Immature natural killer cell (primary cell): ENCODE results near the gene TNFRSF4. TPM values are rescaled to one million over a fixed set of nuclear protein-coding genes. Genes with fewer than 3 reads are reported as not detected.

ENCODE experiments used
- DNase-seq, 3 donors: peaks; one replicate each; pipeline ENCODE4 v3.0.0; 2022; ENCODE audit warnings: mixed read lengths in 1 of 3
- H3K27ac Mint-ChIP-seq, 6 donors: one replicate each; pipeline ENCODE4 v1.8.0; 2020; ENCODE audit warnings: mixed read lengths in 6 of 6, mild to moderate bottlenecking in 5 of 6, inconsistent platforms in 4 of 6, moderate library complexity in 3 of 6
- H3K27me3 Mint-ChIP-seq, 3 donors: one replicate each; pipeline ENCODE4 v1.8.0; 2020 to 2021; ENCODE audit warnings: low read depth in 3 of 3, mild to moderate bottlenecking in 3 of 3, mixed read lengths in 3 of 3, moderate library complexity in 3 of 3, inconsistent platforms in 1 of 3
- H3K36me3 Mint-ChIP-seq, 3 donors: one replicate each; pipeline ENCODE4 v1.8.0; 2020; ENCODE audit warnings: mixed read lengths in 3 of 3, inconsistent platforms in 2 of 3, mild to moderate bottlenecking in 2 of 3
- H3K4me1 Mint-ChIP-seq, 2 donors: one replicate each; pipeline ENCODE4 v1.8.0; 2020; ENCODE audit warnings: inconsistent platforms in 2 of 2, mild to moderate bottlenecking in 2 of 2, mixed read lengths in 2 of 2, moderate library complexity in 1 of 2
- H3K4me3 Mint-ChIP-seq, 5 donors: one replicate each; pipeline ENCODE4 v1.8.0; 2020; ENCODE audit warnings: mild to moderate bottlenecking in 5 of 5, mixed read lengths in 5 of 5, inconsistent platforms in 3 of 5, moderate library complexity in 3 of 5
- H3K9me3 Mint-ChIP-seq, 6 donors: one replicate each; pipeline ENCODE4 v1.8.0; 2020; ENCODE audit warnings: mild to moderate bottlenecking in 6 of 6, mixed read lengths in 6 of 6, inconsistent platforms in 4 of 6, moderate library complexity in 3 of 6
- polyA plus RNA-seq, 3 donors: library from polyadenylated mRNA; unstranded; fragments of 300-500 nt; fragmentation: Illumina TruSeq; gene quantifications; one replicate each; pipeline ENCODE4 v1.2.3, GENCODE V29; 2021

Gene TNFRSF4
- polyA plus RNA-seq: 10 to 100 TPM in 2 of 3 donors, 1 to 10 TPM in 1; 7.6 to 16.3 (median 12.1) TPM

- Mint-ChIP-seq H3K9me3 (no peaks in the 10 kb centered on the region), H3K4me3 (peak within 1 kb of the TSS; percentile 53 to 64 (median 62)), H3K27me3 (peaks cover 21 to 50% (median 26%) of the 10 kb centered on the region in 3 donors), H3K27ac (peak within 1 kb of the TSS; percentile 81 to 99 (median 91)), H3K4me1 (peaks cover 36 to 59% of the 10 kb centered on the region in 2 donors), H3K36me3 (peaks cover 0 to 10% (median 7%) of the 10 kb centered on the region in 3 donors)
- peak; percentile 81 to 85 (median 81) for DNase-seq
Measured at GRCh38 chr1:1213345-1214265, at the start of gene TNFRSF4. TNFRSF4 (minus strand) TSS chr1:1214153; CDS start chr1:1214127, 26 bp downstream.

DNA sequence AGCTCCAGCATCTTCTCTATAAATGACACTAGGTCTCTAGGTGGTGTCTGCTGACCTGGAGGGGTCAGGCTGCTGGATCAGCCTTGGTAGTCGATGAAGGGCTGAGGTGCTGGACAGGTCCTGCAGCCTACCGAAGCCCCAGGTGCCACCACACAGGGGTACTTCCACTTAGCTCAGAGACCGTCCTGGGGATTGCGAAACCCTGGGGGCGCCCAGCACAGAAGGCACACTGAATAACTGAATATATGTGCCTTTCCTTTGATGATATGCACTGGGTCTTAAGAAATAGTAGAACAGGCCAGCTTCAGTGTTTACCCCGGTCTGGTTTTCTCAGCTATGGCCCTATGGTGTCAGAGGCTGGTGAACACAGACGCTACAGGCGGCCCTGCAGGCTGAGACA is 48.8 kb upstream of the TNFRSF4 start:
- no peaks in the 10 kb centered on the region for H3K9me3 Mint-ChIP-seq
- H3K4me1 Mint-ChIP-seq: peaks cover 16 to 22% of the 10 kb centered on the region in 2 donors
- H3K4me3 Mint-ChIP-seq: no peak overlapping the region
- H3K27ac Mint-ChIP-seq: no peak overlapping the region
- H3K36me3 Mint-ChIP-seq: peaks cover 0 to 19% (median 6%) of the 10 kb centered on the region in 3 donors
- H3K27me3 Mint-ChIP-seq: peaks cover 0 to 4% (median 2%) of the 10 kb centered on the region in 3 donors
- DNase-seq: no peak

GRCh38 chr1:1262071-1262470 is 48.1 kb upstream of the TNFRSF4 start:
- H3K4me1 Mint-ChIP-seq: peaks cover 16 to 19% of the 10 kb centered on the region in 2 donors
- H3K27me3 Mint-ChIP-seq: peaks cover 0 to 4% (median 2%) of the 10 kb centered on the region in 3 donors
- H3K36me3 Mint-ChIP-seq: peaks cover 0 to 19% (median 6%) of the 10 kb centered on the region in 3 donors
- no peak overlapping the region for H3K27ac Mint-ChIP-seq
- H3K9me3 Mint-ChIP-seq: no peaks in the 10 kb centered on the region
- no peak for DNase-seq
- H3K4me3 Mint-ChIP-seq: no peak overlapping the region

GRCh38 chr1:1260843-1261560 is 47.0 kb upstream of the TNFRSF4 start:
- Mint-ChIP-seq H3K4me3 (peak overlapping the region in 3 of 5 donors; percentile 30 to 61 (median 38)), H3K4me1 (peaks cover 16 to 18% of the 10 kb centered on the region in 2 donors), H3K27ac (peak overlapping the region in 4 of 6 donors; percentile 4 to 75 (median 72))

GRCh38 chr1:1259951-1260600 is 46.1 kb upstream of the TNFRSF4 start:
- H3K27ac Mint-ChIP-seq: peak overlapping the region in 2 of 6 donors; percentile 3 to 22
- H3K9me3 Mint-ChIP-seq: no peaks in the 10 kb centered on the region
- peaks cover 0 to 4% (median 2%) of the 10 kb centered on the region in 3 donors for H3K27me3 Mint-ChIP-seq
- no peak for DNase-seq
- no peak overlapping the region for H3K4me3 Mint-ChIP-seq
- H3K4me1 Mint-ChIP-seq: peaks cover 14 to 16% of the 10 kb centered on the region in 2 donors
- peaks cover 0 to 15% (median 6%) of the 10 kb centered on the region in 3 donors for H3K36me3 Mint-ChIP-seq

More at GRCh38 chr1:1260843-1261560, 47.0 kb upstream of the TNFRSF4 start:
- Mint-ChIP-seq H3K27me3 (peaks cover 0 to 4% (median 2%) of the 10 kb centered on the region in 3 donors), H3K36me3 (peaks cover 0 to 19% (median 6%) of the 10 kb centered on the region in 3 donors), H3K9me3 (no peaks in the 10 kb centered on the region)
- no peak for DNase-seq

GRCh38 chr1:1259540-1259939 is 45.6 kb upstream of the TNFRSF4 start:
- Mint-ChIP-seq H3K27me3 (peaks cover 0 to 4% (median 2%) of the 10 kb centered on the region in 3 donors), H3K27ac (no peak overlapping the region), H3K4me1 (peaks cover 14 to 16% of the 10 kb centered on the region in 2 donors), H3K9me3 (no peaks in the 10 kb centered on the region), H3K4me3 (no peak overlapping the region), H3K36me3 (peaks cover 0 to 15% (median 6%) of the 10 kb centered on the region in 3 donors)
- no peak for DNase-seq

DNA sequence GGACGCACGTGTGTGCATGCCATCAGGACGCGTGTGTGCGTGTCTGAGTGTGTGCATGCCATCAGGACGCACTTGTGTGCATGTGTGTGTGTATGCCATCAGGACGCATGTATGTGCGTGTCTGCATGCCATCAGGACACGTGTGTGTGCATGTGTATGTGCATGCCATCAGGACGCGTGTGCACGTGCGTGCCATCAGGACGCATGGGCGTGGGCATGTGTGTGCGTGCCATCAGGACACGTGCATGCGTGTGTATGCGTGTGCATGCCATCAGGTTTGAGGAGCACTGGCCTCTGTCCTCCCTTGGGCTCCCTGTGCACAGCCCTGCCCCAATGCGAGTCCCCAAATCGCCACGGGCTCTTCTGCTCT is 45.2 kb upstream of the TNFRSF4 start:
- Mint-ChIP-seq H3K27ac (no peak overlapping the region), H3K4me1 (peaks cover 14 to 16% of the 10 kb centered on the region in 2 donors), H3K27me3 (peaks cover 0 to 4% (median 2%) of the 10 kb centered on the region in 3 donors), H3K9me3 (no peaks in the 10 kb centered on the region), H3K4me3 (no peak overlapping the region), H3K36me3 (peaks cover 0 to 15% (median 6%) of the 10 kb centered on the region in 3 donors)
- no peak for DNase-seq

DNA sequence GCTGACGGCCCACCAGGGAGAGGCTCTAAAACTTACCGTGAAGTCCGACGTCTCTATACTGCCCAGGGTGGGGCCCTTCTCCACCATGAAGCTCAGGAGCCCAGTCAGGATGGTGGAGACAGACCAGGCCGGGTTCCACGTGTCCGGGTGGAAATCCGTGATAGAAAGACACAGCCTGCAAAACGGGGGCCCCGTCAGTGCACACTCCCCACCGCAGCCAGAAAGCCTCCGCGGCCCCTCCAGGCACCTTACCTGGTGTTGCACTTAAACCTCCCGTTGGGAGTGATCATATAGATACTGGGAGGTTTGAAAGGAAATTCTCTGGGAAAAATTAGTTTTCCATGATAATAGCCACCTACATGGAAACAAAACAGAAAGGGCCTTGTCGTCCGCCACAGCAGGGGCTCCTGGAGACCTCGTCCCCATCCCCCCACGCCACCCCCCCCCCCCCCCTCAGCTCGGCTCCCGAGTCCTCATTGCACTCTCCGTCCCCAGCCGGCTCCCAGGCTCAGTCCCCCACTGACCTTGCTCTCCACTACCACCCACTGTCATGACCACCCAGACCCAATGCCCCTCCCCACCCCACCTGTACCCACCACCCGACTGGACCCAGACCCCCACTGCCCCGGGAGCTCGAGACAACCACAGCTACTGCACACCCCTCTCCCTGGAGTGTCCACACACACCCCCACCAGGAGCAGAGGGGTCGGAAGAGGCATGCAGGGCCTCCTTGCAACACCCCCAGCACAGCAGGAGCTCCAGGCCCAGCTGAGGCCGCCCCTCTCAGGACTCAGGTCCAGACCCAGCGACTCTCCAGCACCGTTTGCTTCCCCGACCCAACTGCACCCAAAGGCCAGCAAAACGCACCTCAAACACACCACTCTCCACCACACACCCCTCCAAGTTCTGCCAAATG is 43.3 kb upstream of the TNFRSF4 start:
- peak overlapping the region in 1 of 6 donors; percentile 46 for H3K27ac Mint-ChIP-seq
- H3K4me1 Mint-ChIP-seq: peaks cover 15 to 16% of the 10 kb centered on the region in 2 donors
- H3K9me3 Mint-ChIP-seq: no peaks in the 10 kb centered on the region
- H3K4me3 Mint-ChIP-seq: no peak overlapping the region
- peaks cover 0 to 16% (median 6%) of the 10 kb centered on the region in 3 donors for H3K36me3 Mint-ChIP-seq
- H3K27me3 Mint-ChIP-seq: peaks cover 0 to 3% (median 0%) of the 10 kb centered on the region in 3 donors
- DNase-seq: no peak

DNA sequence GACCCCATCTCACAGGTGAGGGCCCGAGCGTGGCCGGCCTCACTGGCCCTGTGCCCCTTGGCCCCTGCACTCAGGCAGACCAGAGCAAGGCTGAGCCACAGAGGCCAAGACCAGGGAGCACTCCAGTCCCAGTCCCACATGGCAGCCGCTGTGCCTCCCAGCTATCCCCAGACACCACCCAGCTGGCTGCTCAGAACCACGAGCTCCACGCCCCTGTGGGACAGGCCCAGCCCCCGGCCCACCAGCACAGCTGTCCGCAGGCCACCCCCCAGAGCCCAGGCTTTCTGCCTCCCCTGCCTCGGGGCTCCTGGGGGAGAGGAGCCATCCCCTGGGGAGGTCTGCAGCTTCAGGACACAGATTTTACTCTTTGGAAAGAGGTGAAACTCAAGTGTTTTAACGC is 41.7 kb upstream of the TNFRSF4 start:
- peaks cover 0 to 10% (median under 1%) of the 10 kb centered on the region in 3 donors for H3K36me3 Mint-ChIP-seq
- H3K9me3 Mint-ChIP-seq: no peaks in the 10 kb centered on the region
- H3K27ac Mint-ChIP-seq: no peak overlapping the region
- H3K4me1 Mint-ChIP-seq: peaks cover 14 to 17% of the 10 kb centered on the region in 2 donors
- DNase-seq: no peak
- no peak overlapping the region for H3K4me3 Mint-ChIP-seq
- H3K27me3 Mint-ChIP-seq: peaks cover 0 to 3% (median 0%) of the 10 kb centered on the region in 3 donors

- no peak overlapping the region for H3K27ac Mint-ChIP-seq
- H3K9me3 Mint-ChIP-seq: no peaks in the 10 kb centered on the region
- H3K4me3 Mint-ChIP-seq: no peak overlapping the region
- peaks cover 0 to under 1% (median 0%) of the 10 kb centered on the region in 3 donors for H3K27me3 Mint-ChIP-seq
- peaks cover 0 to 9% (median 0%) of the 10 kb centered on the region in 3 donors for H3K36me3 Mint-ChIP-seq
- DNase-seq: no peak
- peaks cover 9 to 17% of the 10 kb centered on the region in 2 donors for H3K4me1 Mint-ChIP-seq
Measured at GRCh38 chr1:1255078-1255477, 41.1 kb upstream of the TNFRSF4 start.

GRCh38 chr1:1254667-1254998 is 40.7 kb upstream of the TNFRSF4 start:
- no peaks in the 10 kb centered on the region for H3K9me3 Mint-ChIP-seq
- H3K4me3 Mint-ChIP-seq: no peak overlapping the region
- no peak for DNase-seq
- H3K27me3 Mint-ChIP-seq: no peaks in the 10 kb centered on the region
- peaks cover 5 to 17% of the 10 kb centered on the region in 2 donors for H3K4me1 Mint-ChIP-seq
- H3K36me3 Mint-ChIP-seq: peaks cover 0 to 9% (median 0%) of the 10 kb centered on the region in 3 donors
- no peak overlapping the region for H3K27ac Mint-ChIP-seq

DNA sequence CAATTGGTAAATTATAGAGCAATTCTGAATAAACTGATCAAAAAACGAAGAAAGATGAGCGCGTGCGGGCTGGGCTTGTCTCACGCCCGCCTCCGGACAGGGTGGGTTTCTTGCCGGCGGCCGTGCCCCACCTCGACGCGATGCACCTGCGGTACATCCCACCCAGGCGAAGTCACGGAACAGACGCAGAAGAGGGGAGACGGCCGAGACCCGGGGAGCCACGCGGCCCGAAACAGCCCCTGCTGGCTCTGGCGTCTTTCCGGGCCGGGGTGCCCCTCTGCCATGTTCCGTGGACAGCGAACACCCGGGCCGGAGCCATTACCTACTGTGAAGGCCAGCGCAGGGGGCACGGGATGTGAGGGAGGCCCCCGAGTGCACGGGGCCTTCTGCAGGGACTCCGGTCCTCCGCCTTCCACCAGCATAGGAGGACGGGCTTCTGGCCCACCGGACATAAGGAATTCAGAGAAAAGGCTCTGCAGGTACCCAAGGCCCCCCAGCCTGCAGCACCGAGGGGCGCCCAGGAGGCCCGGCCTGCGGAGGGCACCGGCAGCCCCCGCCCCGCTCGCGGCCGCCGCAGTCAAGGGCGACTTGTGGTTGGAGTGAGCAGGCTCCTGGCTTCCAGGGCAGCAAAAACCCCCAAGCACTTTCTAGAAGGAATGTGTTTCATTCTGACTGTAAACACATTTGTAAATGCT is 40.2 kb upstream of the TNFRSF4 start:
- Mint-ChIP-seq H3K36me3 (peaks cover 0 to 6% (median 0%) of the 10 kb centered on the region in 3 donors), H3K4me1 (peaks cover 5 to 18% of the 10 kb centered on the region in 2 donors), H3K4me3 (no peak overlapping the region), H3K27ac (no peak overlapping the region), H3K27me3 (no peaks in the 10 kb centered on the region), H3K9me3 (no peaks in the 10 kb centered on the region)
- no peak for DNase-seq
